Fibroblast of the aortic adventitia (primary cell): Measurements from ENCODE around the gene NTSR2. TPM values are rescaled to one million over a fixed set of nuclear protein-coding genes. Genes with fewer than 3 reads are reported as not detected.

Experiments
- DNase-seq: peaks from one replicate; pipeline ENCODE4 v3.0.0-alpha.2; 2010; ENCODE audit warnings: low read depth
- H3K4me3 ChIP-seq: 2 replicates; pipeline ENCODE4 v1.5.1; 2011; ENCODE audit warnings: low read depth, mild to moderate bottlenecking, control low read depth, low read length, moderate library complexity
- total RNA-seq: library from RNA; depleted of rRNA; stranded (reverse); fragments of >200 nt; gene quantifications from 2 replicates; pipeline ENCODE4 v1.2.3, GENCODE V29; 2012; ENCODE audit warnings: low replicate concordance
- TF ChIP-seq, protein P1 (sequence below): IDR thresholded peaks from 2 replicates; pipeline ENCODE4 v1.5.1; 2011; ENCODE audit warnings: mild to moderate bottlenecking, low read length, control low read depth, inconsistent platforms; ENCODE audit not compliant: insufficient read depth

Gene NTSR2
- total RNA-seq, 1 donor, result not detected

DNA sequence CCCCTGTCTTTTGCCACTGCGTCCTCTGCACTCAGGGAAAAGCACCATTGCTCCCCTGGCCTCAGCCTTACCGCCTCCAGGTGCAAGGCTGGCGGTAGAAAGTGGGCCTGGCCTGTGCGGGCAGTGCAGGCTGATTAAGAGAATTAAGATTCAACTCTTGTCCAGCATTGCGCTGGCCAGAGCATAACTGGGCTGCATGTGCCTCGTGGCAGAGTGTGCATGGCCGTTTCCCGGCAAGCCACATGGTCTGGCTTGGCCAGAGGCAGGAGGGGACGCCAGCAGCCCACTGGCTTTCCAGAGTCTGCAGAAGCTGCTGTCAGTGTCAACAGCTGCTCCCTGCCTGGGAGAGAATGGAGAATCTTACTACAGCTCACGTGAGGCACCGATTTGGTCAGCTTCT lies 12.3 kb downstream of the NTSR2 start:
- TF ChIP-seq, protein P1, sequence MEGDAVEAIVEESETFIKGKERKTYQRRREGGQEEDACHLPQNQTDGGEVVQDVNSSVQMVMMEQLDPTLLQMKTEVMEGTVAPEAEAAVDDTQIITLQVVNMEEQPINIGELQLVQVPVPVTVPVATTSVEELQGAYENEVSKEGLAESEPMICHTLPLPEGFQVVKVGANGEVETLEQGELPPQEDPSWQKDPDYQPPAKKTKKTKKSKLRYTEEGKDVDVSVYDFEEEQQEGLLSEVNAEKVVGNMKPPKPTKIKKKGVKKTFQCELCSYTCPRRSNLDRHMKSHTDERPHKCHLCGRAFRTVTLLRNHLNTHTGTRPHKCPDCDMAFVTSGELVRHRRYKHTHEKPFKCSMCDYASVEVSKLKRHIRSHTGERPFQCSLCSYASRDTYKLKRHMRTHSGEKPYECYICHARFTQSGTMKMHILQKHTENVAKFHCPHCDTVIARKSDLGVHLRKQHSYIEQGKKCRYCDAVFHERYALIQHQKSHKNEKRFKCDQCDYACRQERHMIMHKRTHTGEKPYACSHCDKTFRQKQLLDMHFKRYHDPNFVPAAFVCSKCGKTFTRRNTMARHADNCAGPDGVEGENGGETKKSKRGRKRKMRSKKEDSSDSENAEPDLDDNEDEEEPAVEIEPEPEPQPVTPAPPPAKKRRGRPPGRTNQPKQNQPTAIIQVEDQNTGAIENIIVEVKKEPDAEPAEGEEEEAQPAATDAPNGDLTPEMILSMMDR, result no peak
- no peak overlapping the region for H3K4me3 ChIP-seq
- no peak for DNase-seq

DNA sequence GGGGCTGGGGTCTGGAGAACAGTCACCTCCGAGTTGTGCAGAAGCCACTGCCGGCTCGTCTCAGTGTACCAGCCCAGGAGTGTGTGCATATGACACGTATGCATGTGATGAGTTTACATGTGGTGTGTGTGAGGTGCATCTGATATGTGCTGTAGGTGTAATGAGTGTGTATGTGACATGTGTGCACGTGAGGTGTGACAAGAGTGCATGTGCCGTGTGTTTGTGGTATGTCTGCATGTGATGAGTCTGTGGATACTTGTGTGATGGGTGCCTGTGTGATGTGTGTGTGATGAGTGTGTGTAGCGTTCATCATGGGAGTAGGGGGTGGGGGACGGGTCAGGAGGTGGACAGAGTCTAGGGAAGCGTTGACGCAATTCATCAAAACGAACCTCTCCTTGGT lies 12.8 kb downstream of the NTSR2 start:
- TF ChIP-seq, protein P1, result no peak
- DNase-seq, result no peak
- no peak overlapping the region for H3K4me3 ChIP-seq

DNA sequence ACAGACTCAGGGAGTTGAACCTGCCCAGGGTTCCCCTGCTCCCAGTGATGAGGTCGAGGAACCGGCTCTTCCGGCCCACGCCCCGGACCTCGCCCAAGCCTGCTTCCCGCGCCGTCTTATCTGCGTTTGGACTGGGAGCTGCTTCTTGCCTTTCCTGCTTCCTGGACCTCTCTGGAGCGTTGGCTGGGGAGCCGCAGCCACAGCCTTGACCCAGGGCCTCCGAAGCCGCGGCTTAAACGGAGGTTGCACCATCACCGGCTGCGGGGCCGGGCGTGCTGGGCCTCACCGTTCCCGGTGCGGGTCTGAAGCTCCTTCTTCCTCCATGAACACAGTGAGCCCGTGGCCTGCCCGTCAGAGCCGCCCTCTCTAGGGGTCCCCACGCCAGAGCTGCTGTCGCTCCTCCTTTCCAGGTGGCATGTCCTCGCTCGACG lies 13.3 kb downstream of the NTSR2 start:
- DNase-seq, result no peak
- H3K4me3 ChIP-seq, result no peak overlapping the region
- TF ChIP-seq, protein P1, result no peak

DNA sequence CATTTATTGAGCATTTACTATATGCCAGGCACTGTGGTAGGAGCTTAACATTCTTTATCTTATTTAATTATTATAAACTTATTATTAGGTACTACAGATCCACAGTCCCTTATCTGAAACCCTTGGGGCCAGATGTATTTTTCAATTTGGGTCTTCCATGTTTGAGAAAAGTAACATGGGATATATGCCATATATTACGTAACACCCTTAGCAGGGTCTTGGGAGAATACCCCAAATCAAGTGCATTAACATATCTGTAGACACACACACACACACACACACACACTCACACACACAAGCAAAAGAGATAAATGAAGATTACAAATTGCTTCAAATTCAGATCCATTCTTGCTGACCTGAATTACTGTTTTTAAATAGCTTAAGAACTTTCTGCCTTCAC lies 13.7 kb downstream of the NTSR2 start:
- DNase-seq, result no peak
- TF ChIP-seq, protein P1, result no peak
- H3K4me3 ChIP-seq, result no peak overlapping the region

DNA sequence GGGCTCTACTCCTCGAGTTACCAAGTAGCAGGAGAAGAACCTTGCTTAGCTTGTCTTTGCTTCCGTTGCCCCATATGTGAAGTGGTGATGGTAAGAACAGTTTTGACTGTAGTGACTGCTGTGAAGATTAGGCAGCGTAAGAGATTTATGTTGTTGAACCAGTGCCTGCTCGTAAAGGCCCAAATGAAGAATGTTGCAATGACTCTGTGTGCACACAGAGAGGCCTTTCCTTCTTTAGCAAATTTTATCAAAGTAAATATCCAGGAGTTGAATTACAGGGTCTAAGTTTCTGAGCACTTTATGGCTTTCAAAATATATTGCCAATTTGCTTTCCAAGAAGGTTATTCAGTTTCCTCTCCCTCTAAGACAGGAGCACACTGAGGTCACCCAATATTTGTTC lies 14.5 kb downstream of the NTSR2 start:
- DNase-seq, result no peak
- no peak overlapping the region for H3K4me3 ChIP-seq
- TF ChIP-seq, protein P1, result no peak

DNA sequence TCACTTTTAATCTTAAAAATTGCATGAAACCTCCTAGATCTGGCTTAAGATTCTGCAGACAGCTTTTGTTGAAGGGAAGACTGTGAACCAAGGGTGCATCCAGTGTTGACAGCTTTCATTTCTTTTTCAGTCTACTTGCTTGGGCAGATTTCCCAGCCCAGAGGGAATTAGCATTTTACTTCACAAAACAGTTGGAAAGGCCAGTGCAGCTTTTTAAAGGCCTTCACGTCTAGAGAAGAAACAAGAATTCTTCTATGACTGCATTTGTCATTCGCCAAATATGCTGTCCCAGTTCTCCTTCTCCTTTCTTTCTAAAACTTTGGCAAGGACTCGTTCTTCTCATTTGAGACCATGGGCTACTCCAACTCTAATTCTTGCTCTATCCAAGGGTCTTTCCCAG lies 17.4 kb downstream of the NTSR2 start:
- no peak overlapping the region for H3K4me3 ChIP-seq
- no peak for DNase-seq
- TF ChIP-seq, protein P1, result no peak

DNA sequence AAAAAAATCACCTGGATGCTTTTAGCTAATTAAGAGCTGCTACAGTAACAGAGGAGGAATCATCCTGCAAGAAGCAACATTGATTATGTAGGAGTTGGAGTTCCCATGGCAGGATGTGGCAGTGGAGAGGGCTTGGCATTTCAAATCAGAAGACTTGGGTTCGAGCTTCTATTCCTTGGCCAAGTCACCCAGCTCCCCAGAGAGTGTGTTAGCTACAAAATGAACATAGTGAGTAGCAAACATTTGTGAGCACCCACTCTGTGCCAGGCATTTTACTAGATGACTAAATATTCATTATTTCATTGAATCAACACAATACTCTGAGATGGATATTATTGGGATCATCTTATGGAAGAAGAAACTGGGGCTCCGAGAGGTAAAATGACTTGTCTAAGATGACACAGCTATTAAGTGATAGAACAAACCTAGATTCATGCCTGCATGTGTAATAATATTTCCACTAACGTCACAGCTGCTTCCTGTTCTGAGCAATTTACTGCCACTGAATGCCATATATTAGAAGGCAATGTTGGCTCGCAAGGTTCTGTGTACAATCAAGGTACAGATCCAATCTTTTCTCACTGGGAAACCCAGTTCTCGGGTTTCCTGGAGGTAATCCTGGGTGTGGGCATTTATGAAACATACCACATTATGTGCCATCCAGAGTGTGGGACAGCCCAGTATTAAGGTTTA lies 18.0 kb downstream of the NTSR2 start:
- TF ChIP-seq, protein P1, result no peak
- no peak for DNase-seq
- no peak overlapping the region for H3K4me3 ChIP-seq
